Measurements from ENCODE around the gene VIP. TPM values are rescaled to one million over a fixed set of nuclear protein-coding genes. Genes with fewer than 3 reads are reported as not detected.

Gene VIP
- total RNA-seq, 1 donor from 2014 or later, result not detected

DNA sequence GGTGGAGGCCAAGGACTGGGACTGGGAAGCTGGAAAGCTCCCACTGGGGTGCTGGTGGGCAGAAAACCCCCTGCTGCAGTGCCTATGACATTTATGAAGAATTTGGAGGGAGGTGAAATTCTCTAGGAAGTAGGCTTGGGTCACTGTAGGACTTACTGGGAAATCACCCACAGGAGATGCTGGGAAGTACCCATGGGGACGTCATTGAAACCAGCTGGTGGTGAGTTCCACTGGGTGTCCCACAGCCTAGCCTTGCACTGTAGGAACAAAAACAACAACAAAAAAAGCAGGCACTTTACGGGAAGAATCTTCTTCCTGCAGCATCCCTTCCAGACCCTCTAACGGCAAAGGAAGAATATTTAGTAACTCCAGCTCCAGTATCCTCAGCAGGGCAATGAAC is 26.2 kb downstream of the VIP start:
- intact Hi-C loops (cut with micrococcal nuclease), result no loop called here

DNA sequence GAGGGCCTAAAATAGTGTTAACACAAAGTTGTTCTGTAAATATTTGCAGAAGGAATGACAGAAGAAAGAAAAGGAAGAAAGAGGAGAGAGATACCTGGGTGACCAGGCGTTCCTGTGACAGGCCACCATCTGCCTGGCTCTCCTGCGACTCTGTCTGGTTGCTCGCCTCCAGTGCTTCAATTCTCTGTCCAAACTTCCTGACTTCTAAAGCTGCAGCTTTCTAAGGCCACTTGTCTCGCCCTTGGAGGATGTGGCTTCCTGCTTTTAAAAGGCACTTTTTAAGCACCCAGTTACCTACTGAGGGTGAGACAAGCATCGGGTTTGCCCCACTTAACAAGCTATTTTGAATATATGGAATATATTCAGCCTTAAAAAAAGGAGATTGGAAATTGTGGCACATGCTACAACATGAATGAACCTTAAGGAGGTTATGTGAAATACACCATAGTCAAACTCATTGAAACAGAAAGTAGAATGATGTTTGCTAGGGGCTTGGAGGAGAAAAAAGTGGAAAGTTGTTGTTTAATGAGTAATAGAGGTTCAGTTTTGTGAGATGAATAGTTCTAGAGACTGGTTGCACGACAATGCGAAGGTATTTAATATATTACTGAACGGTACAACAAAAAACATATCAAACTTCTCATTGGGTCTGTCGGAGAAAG is 32.8 kb downstream of the VIP start:
- intact Hi-C loops (cut with micrococcal nuclease), result no loop called here

DNA sequence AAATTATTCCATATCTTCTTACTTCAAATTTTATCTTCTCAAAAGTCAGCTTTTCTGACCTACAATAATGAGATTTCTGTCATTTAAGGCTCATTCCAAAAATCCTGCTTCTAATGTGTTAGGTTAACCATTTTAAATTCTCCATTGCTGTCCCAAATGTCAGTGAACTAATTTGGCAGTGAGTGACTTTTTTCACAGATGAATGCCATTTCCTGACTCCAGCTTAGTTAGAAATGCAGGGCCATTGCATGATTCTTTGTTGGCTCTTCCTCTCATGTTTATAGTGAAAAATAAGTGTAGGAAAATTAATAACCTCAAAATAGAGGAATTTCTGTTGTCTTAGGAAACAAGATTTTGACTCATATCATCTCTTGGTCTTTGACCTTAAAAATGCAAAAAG is 44.1 kb downstream of the VIP start:
- intact Hi-C loops (cut with micrococcal nuclease), result no loop called here

DNA sequence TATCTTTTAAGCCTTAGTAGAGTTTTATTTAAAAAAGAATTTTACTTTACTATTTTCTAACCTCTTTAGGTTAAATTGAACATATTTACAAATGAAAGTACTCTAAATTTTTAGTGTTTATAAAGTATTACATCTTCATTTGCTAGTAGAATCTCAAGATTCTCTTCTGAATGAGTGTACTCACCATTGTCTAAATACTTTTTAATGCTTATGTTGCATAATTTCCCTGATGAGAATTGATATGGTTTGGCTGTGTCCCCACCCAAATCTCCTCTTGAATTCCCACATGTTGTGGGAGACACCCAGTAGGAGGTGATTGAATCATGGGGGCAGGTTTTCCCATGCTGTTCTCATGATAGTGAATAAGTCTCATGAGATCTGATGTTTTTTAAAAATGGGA is 53.6 kb downstream of the VIP start:
- intact Hi-C loops (cut with micrococcal nuclease), result no loop called here

Other genes starting within 250 kb of the VIP start
- 55.0 and 61.1 TPM in 2 replicates for gene SYNE1, start 113.4 kb upstream of the VIP start, total RNA-seq
- gene MYCT1, start 52.9 kb upstream of the VIP start, total RNA-seq, result not detected in 2 replicates
- gene FBXO5, start 232.2 kb downstream of the VIP start, total RNA-seq, result 60.7 and 64.3 TPM in 2 replicates

Measured in T-helper 2 cell treated with Interferon-gamma antibody and Interleukin-4, amounts not matched to agents 100 ng/mL and 5 ng/mL, for 36 hours (primary cell).